Caco-2 (cell line): ENCODE data around the gene SPPL3. TPM values are rescaled to one million over a fixed set of nuclear protein-coding genes. Genes with fewer than 3 reads are reported as not detected.

ENCODE experiments used
- BruUV-seq: library from RNA; stranded (reverse); fragments of 400-500 nt; replicated peaks from 2 replicates; lab custom pipeline; 2021; lab: Mats Ljungman, UMichigan
- CTCF ChIA-PET: fragments of 300-600 bp; sonication (Branson Sonifier 250); formaldehyde crosslinking; loops from one replicate; lab custom pipeline; 2022; ENCODE audit warnings: antibody characterized with exemption; lab: Charles Lee
- POLR2A ChIA-PET: fragments of 300-600 bp; sonication (Branson Sonifier 250); formaldehyde crosslinking; loops from one replicate; lab custom pipeline; 2022; ENCODE audit warnings: antibody characterized with exemption; lab: Charles Lee
- DNase-seq, 2 experiments: peaks; one replicate each; pipeline versions ENCODE4 v3.0.0 to v3.0.0-alpha.2; 2020 to 2022
- H3K27me3 ChIP-seq: replicated peaks from 2 replicates; pipeline ENCODE4 v1.6.0; 2011; ENCODE audit warnings: low read length; ENCODE audit not compliant: control insufficient read depth, insufficient read depth
- H3K36me3 ChIP-seq: 2 replicates; pipeline ENCODE4 v1.5.1; 2011; ENCODE audit warnings: low read length; ENCODE audit not compliant: control insufficient read depth, insufficient read depth
- H3K4me1 ChIP-seq: fragments of 250-450 bp; sonication (Bioruptor Pico); 2 replicates; pipeline ENCODE4 v1.5.1; 2020; ENCODE audit warnings: mild to moderate bottlenecking
- H3K4me3 ChIP-seq: 2 replicates; pipeline ENCODE4 v1.5.1; 2011; ENCODE audit warnings: low read depth, mild to moderate bottlenecking, control low read depth, low read length
- H3K9me3 ChIP-seq: fragments of 250-450 bp; sonication (Bioruptor Pico); 2 replicates; pipeline ENCODE4 v1.5.1; 2020; ENCODE audit warnings: mild to moderate bottlenecking, moderate library complexity
- H3K27ac Mint-ChIP-seq: one replicate; pipeline ENCODE4 v1.8.0; 2022; ENCODE audit warnings: mixed read lengths; ENCODE audit not compliant: unreplicated experiment
- H3K27me3 Mint-ChIP-seq: one replicate; pipeline ENCODE4 v1.8.0; 2022; ENCODE audit warnings: mixed read lengths; ENCODE audit not compliant: insufficient read depth, unreplicated experiment
- H3K36me3 Mint-ChIP-seq: one replicate; pipeline ENCODE4 v1.8.0; 2022; ENCODE audit warnings: mild to moderate bottlenecking, mixed read lengths; ENCODE audit not compliant: insufficient read depth, unreplicated experiment
- H3K4me1 Mint-ChIP-seq: one replicate; pipeline ENCODE4 v1.8.0; 2022; ENCODE audit warnings: low read depth, mixed read lengths; ENCODE audit not compliant: unreplicated experiment
- H3K4me3 Mint-ChIP-seq: one replicate; pipeline ENCODE4 v1.8.0; 2022; ENCODE audit warnings: mild to moderate bottlenecking, moderate library complexity, mixed read lengths; ENCODE audit not compliant: unreplicated experiment
- H3K9me3 Mint-ChIP-seq: one replicate; pipeline ENCODE4 v1.8.0; 2022; ENCODE audit warnings: mixed read lengths; ENCODE audit not compliant: unreplicated experiment
- intact Hi-C: fragments of 100-400 bp; cut with micrococcal nuclease; formaldehyde crosslinking; loops from one replicate; pipeline ENCODE4 v1.10.0; 2022; ENCODE audit not compliant: unreplicated experiment
- total RNA-seq: library from RNA; stranded (reverse); gene quantifications from 2 replicates; pipeline ENCODE4 v1.2.3, GENCODE V29; 2022
- TF ChIP-seq, protein P1 (sequence below), 2 experiments: fragments of 200-600 bp in 1 of 2; IDR thresholded peaks; 1 replicate in 1 of 2; 2 replicates in 1 of 2; pipeline versions ENCODE4 v1.5.1 to v1.8.0; 2011 to 2022; ENCODE audit warnings: antibody characterized with exemption in 1 of 2, control low read depth in 1 of 2, inconsistent platforms in 1 of 2, low read depth in 1 of 2, low read length in 1 of 2, mild to moderate bottlenecking in 1 of 2, moderate library complexity in 1 of 2; ENCODE audit not compliant: insufficient read depth in 1 of 2, severe bottlenecking in 1 of 2, unreplicated experiment in 1 of 2

Gene SPPL3
- total RNA-seq, 1 experiment from 2014 or later = 63.4 TPM

DNA sequence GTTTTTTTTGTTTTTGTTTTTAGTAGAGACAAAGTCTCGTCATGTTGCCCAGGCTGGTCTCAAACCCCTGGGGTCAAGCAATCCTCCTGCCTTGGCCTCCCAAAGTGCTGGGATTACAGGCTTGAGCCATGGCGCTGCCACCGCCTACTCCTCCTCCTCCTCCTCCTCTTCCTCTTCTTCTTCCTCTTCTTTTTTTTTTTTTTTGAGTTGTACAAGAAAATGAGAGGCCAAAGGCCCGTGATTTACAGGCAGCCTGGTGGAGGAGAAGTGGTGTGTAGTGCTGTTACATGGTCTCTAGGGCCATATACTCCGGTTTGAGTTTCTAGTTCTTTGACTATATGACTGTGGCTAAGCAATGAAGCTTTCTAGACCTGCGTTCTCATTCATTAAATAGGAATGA is 29.6 kb upstream of the SPPL3 start:
- Histone ChIP-seq H3K4me3 (no peak overlapping the region), H3K27me3 (no peaks in the 10 kb centered on the region), H3K4me1 (peaks cover 26% of the 10 kb centered on the region), H3K9me3 (no peaks in the 10 kb centered on the region), H3K36me3 (no peaks in the 10 kb centered on the region)
- H3K36me3 Mint-ChIP-seq = no peaks in the 10 kb centered on the region
- ChIA-PET POLR2A (no interaction called here), CTCF (interaction anchor here (0.7 kb wide), 1 partner anchor 496 kb away, joined by 6 read pairs; the partner anchor contains the start of gene COX6A1)
- H3K4me3 Mint-ChIP-seq = no peak overlapping the region
- no peak for DNase-seq
- no peaks in the 10 kb centered on the region for H3K9me3 Mint-ChIP-seq
- TF ChIP-seq, protein P1, sequence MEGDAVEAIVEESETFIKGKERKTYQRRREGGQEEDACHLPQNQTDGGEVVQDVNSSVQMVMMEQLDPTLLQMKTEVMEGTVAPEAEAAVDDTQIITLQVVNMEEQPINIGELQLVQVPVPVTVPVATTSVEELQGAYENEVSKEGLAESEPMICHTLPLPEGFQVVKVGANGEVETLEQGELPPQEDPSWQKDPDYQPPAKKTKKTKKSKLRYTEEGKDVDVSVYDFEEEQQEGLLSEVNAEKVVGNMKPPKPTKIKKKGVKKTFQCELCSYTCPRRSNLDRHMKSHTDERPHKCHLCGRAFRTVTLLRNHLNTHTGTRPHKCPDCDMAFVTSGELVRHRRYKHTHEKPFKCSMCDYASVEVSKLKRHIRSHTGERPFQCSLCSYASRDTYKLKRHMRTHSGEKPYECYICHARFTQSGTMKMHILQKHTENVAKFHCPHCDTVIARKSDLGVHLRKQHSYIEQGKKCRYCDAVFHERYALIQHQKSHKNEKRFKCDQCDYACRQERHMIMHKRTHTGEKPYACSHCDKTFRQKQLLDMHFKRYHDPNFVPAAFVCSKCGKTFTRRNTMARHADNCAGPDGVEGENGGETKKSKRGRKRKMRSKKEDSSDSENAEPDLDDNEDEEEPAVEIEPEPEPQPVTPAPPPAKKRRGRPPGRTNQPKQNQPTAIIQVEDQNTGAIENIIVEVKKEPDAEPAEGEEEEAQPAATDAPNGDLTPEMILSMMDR (IDR thresholded peaks at IDR 0.05; ENCODE audit: insufficient read depth in 1 of 2, low read depth in 1 of 2, low read length in 1 of 2, severe bottlenecking in 1 of 2, unreplicated experiment in 1 of 2) = no peak
- H3K4me1 Mint-ChIP-seq = peaks cover 28% of the 10 kb centered on the region
- no peaks in the 10 kb centered on the region for H3K27me3 Mint-ChIP-seq
- intact Hi-C loops = no loop called here
- H3K27ac Mint-ChIP-seq = no peak overlapping the region
- no TSS peak for BruUV-seq

DNA sequence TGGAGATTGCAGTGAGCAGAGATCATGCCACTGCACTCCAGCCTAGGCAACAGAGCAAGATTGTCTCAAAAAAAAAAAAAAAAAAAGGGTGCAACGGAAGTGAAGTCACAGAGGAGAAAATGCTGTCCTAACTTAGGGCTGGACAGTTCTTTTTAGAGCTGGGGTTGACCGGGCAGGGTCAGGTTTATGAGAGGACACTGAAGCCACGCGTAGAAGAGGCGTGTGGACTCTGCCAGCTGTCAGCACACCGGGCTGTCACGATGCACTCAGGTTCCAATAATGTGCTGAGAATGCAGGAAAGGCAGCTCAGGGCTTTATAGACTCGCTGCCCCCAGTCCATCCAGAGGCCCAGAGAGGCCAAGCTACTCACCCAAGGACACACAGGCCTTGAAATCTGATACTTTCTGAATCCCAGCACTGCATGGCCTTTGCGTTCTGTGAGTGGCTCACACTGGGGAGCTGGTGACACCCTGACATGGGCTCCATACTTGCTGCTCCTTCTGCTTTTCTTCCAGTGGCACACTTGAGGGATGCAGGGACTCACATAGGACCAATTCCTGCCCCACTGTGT is 28.9 kb upstream of the SPPL3 start:
- Histone ChIP-seq H3K4me3 (no peak overlapping the region), H3K9me3 (no peaks in the 10 kb centered on the region), H3K4me1 (peaks cover 20% of the 10 kb centered on the region), H3K27me3 (no peaks in the 10 kb centered on the region), H3K36me3 (no peaks in the 10 kb centered on the region)
- no TSS peak for BruUV-seq
- H3K4me3 Mint-ChIP-seq = no peak overlapping the region
- ChIA-PET POLR2A (interaction anchor here (0.6 kb wide), 1 partner anchor 84 kb away, joined by 9 read pairs; no protein-coding TSS in a partner anchor), CTCF (interaction anchor here (0.6 to 0.7 kb wide), 2 partner anchors 47 to 77 kb away, joined by 3 read pairs; no protein-coding TSS in a partner anchor)
- DNase-seq = no peak
- peaks cover 29% of the 10 kb centered on the region for H3K4me1 Mint-ChIP-seq
- intact Hi-C loops = no loop called here
- no peak overlapping the region for H3K27ac Mint-ChIP-seq
- no peaks in the 10 kb centered on the region for H3K27me3 Mint-ChIP-seq
- TF ChIP-seq, protein P1 (IDR thresholded peaks at IDR 0.05; ENCODE audit: insufficient read depth in 1 of 2, low read depth in 1 of 2, low read length in 1 of 2, severe bottlenecking in 1 of 2, unreplicated experiment in 1 of 2) = no peak
- no peaks in the 10 kb centered on the region for H3K9me3 Mint-ChIP-seq
- no peaks in the 10 kb centered on the region for H3K36me3 Mint-ChIP-seq

DNA sequence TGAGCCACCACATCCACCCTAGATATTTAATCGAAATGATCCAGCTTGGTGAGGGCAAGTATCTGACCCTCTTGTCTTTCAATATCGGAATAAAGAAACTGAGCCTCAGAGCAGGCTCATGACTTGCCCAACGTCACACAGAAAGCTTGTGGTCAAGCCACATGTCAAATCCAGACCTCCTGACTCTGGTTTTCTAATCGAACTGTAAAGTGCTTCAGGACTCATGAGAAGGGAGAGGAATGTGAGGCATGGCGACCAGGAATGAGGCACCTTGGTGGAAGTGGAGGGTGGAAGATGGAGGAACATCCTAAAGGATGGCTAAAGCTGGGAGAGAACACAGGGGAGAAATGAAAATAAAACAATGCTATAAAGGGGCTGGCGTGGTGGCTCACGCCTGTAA is 27.9 kb upstream of the SPPL3 start:
- H3K9me3 Mint-ChIP-seq = no peaks in the 10 kb centered on the region
- ChIA-PET POLR2A (no interaction called here), CTCF (interaction anchor here (0.7 kb wide), 1 partner anchor 25 kb away, joined by 4 read pairs; no protein-coding TSS in a partner anchor)
- H3K4me1 Mint-ChIP-seq = peaks cover 20% of the 10 kb centered on the region
- H3K36me3 Mint-ChIP-seq = no peaks in the 10 kb centered on the region
- Histone ChIP-seq H3K4me1 (peaks cover 13% of the 10 kb centered on the region), H3K9me3 (no peaks in the 10 kb centered on the region), H3K36me3 (no peaks in the 10 kb centered on the region), H3K27me3 (no peaks in the 10 kb centered on the region), H3K4me3 (no peak overlapping the region)
- no peak overlapping the region for H3K4me3 Mint-ChIP-seq
- DNase-seq = no peak
- TF ChIP-seq, protein P1 (IDR thresholded peaks at IDR 0.05; ENCODE audit: insufficient read depth in 1 of 2, low read depth in 1 of 2, low read length in 1 of 2, severe bottlenecking in 1 of 2, unreplicated experiment in 1 of 2) = no peak
- H3K27ac Mint-ChIP-seq = no peak overlapping the region
- BruUV-seq = no TSS peak
- H3K27me3 Mint-ChIP-seq = no peaks in the 10 kb centered on the region
- intact Hi-C loops = no loop called here
